Stimulated activated CD4-positive, alpha-beta T cell treated with anti-CD3 and anti-CD28 coated beads, Interleukin-2, amount 100 ng/mL, for 48 hours (primary cell): Measurements from ENCODE around the gene XYLT1.
A peak's percentile ranks its signal among the peaks of the same experiment; 100 is the strongest.

Source experiments
- DNase-seq, 2 donors: peaks; one replicate each; pipeline ENCODE4 v3.0.0-alpha.2; 2020

The XYLT1 gene

GRCh38 chr16:17302214-17302613, 168.5 kb downstream of the XYLT1 start:
- no peak for DNase-seq

- DNase-seq, result no peak
Measured at GRCh38 chr16:17301593-17302135, 169.1 kb downstream of the XYLT1 start.

DNA sequence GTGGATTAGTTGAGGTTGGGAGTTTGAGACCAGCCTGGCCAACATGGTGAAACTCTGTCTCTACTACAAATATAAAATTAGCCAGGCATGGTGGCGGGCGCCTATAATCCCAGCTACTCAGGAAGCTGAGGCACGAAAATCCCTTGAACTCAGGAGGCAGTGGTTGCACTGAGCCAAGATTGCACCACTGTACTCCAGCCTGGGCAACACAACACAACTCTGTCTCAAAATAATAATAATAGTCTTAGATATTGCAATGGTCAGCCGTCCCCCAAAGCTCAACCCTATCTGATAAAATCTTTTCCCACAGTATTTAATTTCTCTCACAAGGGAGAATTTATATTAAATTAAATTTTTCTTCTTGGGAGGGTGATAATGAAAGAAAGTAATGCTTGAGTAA, 169.6 kb downstream of the XYLT1 start:
- DNase-seq, result no peak

DNA sequence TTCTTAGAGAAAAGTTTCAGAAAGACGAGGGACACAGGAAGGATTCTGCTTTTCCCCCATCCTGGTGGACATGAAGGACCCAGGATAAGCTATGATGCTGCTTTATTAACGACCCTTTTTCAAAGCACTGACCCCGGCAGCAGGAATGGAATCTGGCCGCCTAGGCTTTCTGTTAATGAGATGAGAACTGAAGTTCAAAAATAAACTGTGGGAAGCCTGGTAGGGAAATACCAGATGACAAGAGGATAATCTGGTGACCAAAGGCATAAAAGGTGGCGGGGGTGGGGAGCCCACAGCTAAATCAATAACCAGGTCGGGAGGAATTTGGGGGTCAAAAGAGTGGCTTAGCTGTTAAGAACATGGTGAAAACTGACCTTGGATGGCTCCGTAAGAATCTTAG, 171.0 kb downstream of the XYLT1 start:
- DNase-seq, result no peak

DNA sequence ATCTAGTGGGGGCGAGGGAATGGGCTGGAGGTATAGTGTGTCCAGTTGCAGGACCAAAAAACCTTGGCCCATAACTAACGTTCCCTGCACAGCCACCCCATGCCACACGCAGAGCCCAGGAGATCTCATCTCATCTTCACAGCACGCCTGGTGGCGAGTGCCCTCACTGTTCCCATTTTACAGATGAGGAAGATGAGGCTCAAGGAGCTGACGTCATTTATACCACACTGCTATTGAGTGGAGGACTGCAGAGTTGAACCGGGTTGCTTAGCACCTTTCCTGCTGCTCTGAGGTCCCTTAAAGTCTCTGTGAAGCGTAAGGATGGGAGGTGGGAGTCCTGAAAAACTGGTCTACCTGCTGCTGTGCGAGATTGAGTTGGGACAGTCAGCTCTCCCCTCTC, 172.5 kb downstream of the XYLT1 start:
- no peak for DNase-seq

DNA sequence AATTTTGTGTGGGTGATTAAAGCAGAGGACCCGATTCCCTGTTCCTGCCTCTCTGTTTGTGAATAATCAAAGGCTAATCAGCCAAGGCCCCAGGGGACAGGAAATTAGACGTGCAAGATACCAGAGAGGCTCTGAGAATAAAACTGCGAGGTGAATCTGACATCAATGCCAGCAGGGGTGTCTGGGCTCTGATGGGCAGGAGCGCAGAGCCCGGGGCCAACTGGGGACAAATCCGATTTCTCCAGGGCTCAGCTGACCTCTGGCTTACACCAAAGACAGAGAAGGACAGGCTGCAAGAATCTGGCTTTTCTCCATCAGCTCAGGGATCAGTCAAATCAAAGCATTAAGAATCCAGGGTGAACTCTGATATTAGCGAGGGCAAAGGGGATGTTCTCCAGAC, 174.3 kb downstream of the XYLT1 start:
- DNase-seq, result no peak

DNA sequence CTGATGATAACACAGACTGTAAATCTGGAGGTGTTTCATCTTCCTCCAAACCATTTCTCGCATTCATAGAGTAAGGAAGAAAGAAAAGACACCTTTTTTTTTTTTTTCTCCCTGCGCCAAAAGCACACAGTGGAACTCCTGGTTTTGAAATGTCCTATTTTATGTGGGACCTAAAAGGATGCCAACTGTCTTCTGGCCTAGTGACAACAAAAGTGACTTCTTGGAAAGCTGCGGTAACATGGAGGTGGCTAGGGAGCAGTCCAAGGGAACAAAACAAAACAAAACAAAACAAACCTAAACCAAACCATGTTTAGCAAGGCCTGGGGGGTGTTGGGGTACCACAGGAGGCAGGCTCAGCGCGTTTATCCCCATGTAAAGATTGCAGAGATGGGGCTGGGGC, 174.8 kb downstream of the XYLT1 start:
- no peak for DNase-seq

GRCh38 chr16:17294856-17295255, 175.9 kb downstream of the XYLT1 start:
- DNase-seq, result no peak

GRCh38 chr16:17293813-17294558, 176.8 kb downstream of the XYLT1 start:
- DNase-seq, result no peak

GRCh38 chr16:17291289-17291688, 179.5 kb downstream of the XYLT1 start:
- no peak for DNase-seq

GRCh38 chr16:17289674-17290635, 180.8 kb downstream of the XYLT1 start:
- no peak for DNase-seq

GRCh38 chr16:17289050-17289449, 181.7 kb downstream of the XYLT1 start:
- DNase-seq, result no peak

- no peak for DNase-seq
Measured at GRCh38 chr16:17287166-17287800, 183.5 kb downstream of the XYLT1 start.

DNA sequence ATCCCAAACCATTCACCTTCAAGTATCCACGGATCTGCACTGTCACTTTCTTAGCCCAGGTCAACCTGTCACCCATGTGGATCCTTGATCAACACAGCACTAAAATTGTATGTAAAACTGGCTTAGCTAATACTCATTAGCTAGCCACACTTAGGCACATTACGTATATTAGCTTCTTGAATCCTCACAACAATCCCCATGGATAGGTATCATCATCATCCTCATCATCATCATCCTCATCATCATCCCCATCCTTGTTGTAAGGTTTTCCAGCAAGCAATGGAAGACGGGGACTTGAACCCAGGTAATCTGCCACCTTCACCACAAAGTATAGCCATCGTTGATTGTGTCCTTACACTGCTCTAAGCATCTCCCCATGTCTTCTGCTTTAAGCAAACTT, 184.3 kb downstream of the XYLT1 start:
- no peak for DNase-seq

GRCh38 chr16:17283016-17283415, 187.7 kb downstream of the XYLT1 start:
- no peak for DNase-seq

GRCh38 chr16:17282247-17282646, 188.5 kb downstream of the XYLT1 start:
- no peak for DNase-seq

GRCh38 chr16:17281052-17281451, 189.7 kb downstream of the XYLT1 start:
- no peak for DNase-seq

DNA sequence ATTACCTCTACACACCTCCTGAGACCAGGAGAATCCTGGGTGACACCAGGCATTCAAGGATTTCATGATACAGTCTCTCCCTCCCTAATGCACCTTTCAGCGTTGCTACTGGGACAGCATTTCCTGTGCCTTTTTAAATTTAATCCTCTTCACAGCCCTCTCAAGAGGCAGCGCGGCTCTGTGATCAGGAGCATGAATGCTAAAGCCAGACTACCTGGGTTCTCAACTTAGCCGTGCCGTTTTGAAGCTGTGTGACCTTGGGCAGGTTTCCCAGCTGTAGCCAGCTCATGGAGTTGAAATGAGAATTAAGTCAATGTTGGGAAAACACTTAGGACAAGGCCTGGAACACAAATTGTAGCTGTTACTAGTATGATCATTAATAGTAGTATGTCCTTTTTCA, 191.8 kb downstream of the XYLT1 start:
- no peak for DNase-seq

GRCh38 chr16:17277981-17278381, 192.8 kb downstream of the XYLT1 start:
- DNase-seq, result no peak

GRCh38 chr16:17276610-17277009, 194.2 kb downstream of the XYLT1 start:
- no peak for DNase-seq

DNA sequence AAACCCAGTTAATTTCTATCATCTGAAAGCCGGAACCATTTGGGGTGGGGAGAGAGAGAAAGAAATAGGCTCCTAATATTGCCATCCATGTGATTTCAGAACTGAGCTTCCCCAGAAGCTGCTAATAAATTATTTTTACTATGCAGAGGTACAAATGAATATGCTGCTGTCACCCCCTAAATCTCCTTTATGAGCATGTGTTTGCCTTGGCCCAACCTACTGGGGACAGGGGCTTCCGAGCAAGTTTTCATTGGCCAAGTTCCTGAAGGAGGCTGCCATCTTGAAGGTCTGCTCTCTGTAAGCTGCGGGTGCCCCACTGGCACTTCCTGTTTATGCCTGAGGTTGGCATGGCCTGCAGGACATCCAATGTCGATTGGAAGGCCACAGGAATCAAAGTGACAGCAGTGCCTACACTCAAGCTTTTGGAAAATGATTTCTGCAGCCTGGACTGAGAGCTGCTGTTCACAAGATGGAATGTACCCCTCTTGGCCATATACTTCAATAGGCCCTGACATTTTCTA, 194.7 kb downstream of the XYLT1 start:
- DNase-seq, result no peak

DNA sequence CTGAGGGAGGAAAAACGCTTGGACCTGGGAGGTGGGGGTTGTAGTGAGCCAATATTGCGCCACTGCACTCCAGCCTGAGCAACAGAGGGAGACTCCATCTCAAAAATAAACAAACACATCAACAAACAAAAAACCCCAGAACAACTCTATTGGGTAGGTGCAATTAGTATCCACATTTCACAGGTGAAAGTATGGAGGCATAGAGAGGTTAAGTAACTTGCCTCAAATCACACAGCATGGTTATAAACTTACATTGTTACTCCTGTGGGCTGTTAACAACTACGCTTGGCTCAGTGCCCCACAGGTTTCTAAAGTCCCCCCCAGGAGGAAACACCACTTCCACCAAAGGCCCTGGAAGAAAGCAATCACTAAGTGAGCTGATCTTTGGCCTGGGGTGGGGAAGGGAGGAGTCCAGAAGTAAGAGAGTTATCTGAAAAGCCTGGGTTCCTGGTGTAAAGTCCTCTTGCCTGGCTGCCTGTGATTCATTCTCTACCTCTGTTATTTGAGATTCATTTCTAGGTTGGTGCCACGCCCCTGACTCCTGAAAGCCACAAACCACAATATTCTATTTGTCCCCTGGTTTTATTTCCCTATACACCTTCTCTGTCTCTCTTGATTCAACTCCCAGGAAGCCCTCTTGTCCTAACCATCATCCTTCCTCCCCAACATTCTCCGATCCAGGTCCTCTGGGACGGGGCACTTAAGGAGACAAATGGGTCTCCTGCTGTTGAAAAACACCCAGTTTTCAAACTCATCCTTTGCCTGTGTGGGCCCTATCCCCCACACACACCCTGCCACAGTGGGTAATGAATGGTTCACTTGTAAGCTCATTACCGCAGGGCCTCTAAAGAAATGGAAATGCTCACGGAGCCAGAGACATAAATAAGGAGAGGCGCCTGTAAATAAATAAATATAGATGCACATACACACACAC, 195.4 kb downstream of the XYLT1 start:
- DNase-seq, result peak in 1 of 2 donors; percentile 1
